ENCODE results near the gene BTBD9.

The BTBD9 gene

DNA sequence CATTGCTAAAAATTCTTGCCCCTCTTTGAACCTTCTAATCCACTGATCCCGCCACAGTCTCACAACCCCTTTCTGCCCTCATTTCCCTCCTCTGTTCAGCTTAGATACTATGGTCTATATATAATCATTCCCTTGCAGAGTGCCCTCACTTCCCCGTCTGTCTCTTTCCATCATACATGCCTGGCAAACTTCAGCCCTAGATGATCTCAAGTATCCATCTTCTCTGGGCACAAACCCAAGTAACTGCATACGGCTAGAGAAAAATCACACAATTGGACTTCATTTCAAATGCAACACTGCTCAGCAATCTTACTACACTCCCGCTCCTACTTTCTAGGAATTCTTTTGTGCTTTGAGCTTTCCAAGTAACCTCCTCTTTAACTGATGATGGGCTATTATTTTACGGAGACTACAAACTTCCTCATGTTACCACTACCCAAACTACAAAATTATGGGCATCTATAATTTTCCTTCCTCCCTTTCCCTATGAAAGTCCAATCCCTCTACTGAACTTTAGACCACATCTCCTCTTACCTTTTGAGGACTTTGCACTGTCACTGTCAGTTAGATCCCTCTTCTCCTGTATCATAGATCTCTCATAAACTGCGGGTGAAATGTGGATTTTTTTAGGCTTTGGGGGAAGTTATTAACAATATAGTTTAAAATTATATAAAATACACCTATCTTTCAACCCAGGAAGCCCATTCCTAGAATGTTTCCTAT lies 135.6 kb downstream of the BTBD9 start:
- no peak for DNase-seq

DNA sequence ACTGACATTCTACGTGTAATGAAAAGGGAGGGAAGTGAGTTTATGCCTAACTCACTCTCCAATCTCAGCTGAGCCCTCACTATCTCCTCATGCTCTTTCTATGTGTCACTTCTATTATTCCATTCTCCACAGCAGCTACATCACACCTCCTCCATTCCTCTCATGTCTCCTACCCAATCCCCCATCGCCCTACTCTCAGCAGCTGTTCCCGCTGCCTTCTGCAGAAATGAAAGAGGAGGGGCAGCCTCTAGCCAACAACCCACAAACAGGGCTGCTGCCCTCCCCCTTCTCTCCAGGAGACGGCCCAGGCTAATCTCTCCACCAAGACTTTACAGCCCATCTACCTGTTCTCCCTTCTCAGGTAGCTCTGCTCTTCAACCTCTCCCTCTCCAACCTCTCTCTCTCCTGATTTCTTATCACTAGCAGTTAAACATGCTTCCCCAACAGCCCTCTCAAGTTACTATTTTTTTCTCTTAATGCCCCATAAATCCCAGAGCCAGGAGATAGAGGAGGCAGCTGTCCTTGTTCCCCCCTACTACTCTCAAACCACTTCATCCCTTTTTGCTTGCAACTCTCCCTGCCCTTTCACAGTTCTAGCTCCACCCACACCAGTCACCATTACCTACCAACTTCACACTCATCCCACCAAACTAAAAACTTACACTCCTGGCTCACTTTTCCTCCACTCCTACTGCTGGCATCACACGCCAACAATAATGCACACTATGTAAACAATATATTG lies 136.5 kb downstream of the BTBD9 start:
- DNase-seq = no peak

DNA sequence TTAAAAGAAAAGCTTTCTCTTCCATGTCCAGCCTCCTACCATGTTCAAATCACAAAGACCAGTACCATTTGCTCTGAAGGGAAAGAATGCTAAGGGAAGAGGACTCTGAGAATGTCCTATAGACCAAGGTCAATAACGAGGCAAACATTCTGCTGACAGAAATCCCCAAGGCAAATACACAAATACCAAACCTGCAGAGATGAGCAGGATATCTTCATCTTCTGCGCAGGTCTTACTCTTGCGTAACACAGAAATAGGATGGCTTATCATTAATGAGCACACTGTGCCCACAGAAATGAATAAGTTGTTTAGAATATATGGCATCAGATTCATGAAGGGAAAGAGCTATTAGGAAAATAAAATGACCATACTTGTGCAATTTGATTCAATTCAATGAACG lies 137.3 kb downstream of the BTBD9 start:
- no peak for DNase-seq

DNA sequence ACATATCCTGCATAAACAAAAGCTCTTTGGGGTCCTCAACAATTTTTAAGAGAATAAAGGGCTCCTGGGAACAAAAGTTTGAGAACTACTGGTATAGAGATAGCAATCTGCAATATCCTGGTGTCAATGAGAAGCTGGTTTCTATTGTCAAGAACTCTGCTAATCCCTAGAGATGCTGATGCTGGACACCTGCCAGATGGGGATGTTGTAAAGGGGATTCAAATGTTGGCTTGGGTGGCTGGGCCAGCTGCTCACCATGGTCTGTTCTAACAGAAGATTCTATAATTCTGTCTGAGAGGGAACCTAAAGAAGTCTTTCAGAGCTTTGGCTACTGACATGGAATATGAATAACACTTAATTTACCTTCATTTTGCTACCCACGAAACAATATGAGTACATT lies 137.8 kb downstream of the BTBD9 start:
- DNase-seq = no peak

DNA sequence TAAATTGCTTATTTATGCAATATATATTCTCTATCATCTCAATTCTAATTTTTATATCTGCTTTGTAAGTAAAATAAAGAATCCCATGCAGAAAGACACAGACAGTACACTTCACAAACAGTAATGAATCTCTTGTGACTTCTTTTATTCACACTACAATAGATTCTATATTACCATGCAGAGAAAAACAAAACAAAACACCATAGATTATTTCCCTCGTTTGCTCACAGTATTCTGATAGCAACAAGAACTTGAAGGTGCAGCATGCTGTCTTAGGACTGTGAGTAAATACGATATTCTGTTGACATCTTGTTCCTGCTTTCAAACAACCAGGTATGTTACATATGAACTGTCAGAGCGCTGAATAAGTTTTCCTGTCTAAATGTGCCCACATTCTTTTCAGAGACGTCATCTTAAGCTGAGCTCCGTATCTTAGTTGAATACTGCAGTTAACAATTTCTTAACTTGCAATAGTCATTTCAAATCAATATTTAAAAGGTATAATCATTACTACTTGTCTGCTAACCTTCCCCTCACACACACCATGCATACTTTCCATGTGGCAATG lies 140.1 kb downstream of the BTBD9 start:
- no peak for DNase-seq

DNA sequence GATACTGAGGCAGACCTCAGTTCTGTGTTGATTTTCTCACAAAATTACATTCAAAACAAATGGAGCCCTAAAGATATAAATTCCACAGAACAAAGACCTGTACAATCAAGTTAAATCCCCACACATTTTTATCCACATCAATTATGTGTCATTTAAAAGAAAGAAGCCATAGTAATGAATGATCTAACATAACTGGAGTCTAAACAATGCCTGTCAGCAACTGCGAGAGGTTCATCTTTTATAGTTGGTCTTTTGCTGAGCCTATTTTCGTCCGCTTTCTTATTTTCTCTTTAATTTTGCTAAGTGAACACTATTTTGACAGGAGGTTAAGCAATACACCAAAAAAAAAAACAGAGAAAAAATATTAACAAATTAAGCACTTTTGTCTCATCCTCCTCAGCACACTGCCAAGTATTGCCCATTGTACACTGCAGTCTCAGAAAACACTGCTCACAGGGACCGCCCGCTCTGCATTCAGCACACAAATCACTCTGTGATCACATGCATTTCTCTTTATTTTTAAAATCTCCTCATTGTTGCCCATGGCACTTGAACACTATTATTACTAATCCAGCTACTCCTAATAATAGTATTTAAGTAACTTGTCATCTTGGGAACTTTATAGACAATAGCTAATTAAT lies 140.8 kb downstream of the BTBD9 start:
- DNase-seq = no peak

DNA sequence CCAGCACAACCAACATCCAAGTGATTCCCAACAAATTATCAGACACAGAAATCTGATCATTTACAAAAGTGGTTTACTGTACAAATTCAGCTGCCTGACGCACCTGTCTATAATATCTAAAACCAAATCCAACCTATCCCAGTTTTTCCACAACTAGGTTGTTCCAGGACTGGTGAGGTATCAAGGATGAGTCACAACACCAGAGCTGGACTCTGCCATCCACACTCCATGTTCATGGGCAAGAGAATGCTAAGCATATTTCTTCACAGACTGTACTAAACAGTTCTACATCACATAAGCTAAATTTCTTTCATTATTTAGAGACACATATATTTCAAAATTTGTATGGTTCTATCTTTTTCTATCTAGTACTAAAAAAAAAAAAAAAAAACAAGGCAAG lies 141.6 kb downstream of the BTBD9 start:
- DNase-seq = no peak

DNA sequence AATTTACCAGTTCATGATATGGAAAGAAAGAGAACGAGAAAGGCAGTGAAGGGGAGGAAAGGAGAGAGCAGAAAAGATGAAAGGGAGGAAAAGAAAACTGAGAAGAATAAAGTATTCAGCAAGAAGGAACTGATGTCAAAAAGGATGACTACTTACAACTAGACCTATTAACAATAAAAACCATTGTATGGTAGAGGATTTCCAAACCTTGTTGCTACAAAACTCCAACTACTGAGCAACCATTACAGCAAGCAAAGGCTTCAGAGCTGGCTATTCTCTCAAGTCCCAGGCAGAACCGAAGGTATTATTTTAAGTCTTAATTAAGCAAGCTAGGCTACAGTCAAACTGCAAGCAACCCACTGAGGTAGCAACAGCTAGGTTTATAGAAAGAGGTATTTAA lies 142.2 kb downstream of the BTBD9 start:
- no peak for DNase-seq

DNA sequence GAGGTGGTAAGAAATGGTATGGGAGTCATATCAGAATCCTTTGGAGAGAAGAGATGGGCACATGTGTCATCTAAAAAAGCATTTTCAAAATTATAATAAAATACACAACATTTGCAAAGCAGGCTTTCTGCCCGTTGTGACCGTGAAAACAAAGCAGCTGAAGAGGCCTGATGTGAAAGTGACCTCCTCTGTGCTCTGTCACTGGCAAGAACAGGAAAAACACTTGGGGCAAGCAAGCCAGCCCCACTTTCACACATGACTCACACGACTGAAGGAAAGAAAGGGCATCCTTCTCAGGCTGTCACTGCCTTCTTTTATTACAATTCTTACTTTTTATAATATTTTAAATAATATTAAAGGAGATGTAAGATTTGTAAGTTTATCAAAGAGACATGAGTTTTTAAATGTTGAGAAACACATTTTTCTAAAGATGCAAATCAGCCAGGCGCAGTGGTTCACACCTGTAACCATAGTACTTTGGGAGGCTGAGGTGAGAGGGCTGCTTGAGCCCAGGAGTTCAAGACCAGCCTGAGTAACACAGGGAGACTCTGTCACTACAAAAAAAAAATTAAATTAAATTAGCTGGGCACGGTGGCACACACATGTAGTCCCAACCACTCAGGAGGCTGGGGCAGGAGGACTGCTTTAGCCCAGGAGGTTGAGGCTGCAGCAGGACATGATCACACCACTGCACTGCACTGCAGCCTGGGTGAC lies 143.7 kb downstream of the BTBD9 start:
- no peak for DNase-seq

DNA sequence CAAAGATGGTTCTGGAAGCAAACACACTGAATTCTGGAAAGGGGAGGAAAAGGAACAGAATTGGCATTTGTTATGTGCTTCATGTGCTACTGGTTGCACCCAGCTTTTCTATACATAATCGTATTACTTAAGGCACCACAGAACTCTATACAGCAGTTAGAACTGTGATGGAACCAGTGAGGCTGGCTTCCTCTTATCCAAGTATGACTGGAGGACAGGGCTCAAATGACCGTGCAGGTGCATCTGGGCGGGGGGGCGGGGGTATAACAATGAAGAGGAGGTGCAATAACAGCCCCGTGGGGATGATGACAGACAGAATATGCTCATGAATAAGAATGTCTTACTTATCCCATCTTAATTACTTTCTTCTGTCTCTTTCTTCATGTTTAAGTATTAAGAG lies 144.2 kb downstream of the BTBD9 start:
- DNase-seq = no peak

DNA sequence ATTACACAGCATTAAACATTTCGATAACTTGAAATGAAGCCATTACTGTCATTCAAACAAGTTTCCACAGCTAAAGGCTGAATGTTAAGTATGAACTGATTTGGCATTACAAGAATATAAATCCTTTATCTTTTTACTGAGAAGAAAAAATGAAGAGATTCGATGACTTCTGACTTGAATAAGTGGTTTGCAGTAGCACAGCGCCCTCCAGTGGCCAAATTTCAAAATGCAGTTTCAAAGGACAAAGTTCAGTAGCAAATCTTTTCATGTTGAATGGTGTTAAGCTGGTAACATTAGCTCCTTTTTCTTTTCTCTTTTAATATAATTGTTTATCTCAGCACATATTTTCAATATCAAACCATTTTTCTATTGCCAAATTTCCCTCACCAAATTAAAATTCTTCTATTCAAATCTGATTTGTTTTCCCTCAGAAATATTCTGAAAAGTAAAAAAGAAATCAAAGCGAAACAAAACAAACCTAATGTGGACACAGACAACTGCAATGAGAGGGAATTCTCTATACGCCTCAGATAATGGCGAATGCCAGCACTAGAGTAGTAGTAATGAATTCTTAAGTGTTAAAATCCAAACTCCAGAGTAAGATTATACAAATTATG lies 145.7 kb downstream of the BTBD9 start:
- DNase-seq = peak; percentile 47

DNA sequence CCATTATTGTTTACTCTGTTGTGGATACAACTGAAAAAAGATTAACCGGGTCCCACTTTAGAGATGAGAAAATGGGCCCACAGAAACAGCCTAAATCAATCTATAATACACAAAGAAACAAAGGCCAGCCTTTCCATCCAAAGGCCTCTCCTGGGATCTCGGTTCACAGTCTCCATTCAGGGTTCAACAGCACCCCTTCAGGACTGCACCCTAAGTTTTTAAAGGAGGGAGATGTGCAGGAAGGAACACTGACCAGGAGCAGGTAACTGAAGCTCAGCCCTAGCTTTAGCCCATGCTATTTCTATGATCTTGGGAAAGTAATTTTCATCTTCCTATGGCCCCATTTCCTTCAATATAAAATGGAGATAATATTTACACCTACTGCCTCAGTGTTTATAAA lies 147.7 kb downstream of the BTBD9 start:
- DNase-seq = no peak

DNA sequence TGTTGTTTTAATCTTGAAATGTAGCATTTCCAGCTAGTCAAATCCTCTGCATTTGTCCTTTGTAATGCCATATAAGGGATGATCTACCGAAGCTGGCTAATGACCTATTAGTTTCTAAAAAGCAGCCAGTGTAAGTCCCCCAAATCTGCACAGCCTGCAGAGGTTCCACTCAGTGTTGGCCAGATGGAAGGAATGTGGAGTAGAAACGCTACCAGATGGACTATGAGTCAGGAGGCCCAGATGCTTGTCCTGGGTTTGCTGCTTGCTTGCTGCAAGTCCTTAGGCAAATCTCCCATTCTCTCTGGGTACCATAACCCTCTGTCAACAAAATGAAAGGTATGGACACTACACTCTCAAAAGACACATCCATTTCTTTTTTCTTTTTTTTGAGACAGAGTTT lies 149.8 kb downstream of the BTBD9 start:
- DNase-seq = no peak

DNA sequence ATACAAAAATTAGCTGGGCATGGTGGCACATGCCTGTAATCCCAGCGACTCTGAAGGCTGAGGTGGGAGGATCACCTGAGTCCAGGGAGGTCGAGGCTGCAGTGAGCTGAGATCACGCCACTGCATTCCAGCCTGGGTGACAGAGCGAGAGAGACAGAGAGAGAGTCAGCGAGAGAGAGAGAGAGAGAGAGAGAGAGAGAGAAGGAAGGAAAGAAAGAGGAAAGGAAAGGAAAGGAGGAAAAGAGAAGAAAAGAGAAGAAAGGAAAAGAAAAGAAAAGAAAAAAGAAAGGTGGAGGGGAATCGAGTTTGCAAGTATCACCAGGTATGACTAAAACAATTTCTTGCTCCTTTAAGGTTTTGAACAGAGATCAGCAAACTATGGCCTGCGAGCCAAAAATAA lies 152.3 kb downstream of the BTBD9 start:
- no peak for DNase-seq

DNA sequence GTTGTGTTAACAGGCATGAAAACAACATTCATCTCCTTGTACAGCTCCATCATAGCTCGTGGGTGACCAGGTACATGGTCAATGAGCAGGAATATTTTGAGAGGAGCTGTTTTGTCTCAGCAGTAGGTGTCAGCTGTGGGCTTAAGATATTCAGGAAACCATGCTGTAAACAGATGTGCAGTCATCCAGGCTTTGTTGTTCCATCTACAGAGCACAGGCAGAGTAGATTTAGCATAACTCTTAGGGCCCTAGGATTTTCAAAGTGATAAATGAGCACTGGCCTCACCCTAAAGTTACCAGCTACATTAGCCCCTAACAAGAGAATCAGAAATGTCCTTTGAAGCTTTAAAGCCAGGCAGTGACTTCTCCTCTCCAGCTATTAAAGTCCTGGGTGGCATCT lies 154.2 kb downstream of the BTBD9 start:
- DNase-seq = no peak

DNA sequence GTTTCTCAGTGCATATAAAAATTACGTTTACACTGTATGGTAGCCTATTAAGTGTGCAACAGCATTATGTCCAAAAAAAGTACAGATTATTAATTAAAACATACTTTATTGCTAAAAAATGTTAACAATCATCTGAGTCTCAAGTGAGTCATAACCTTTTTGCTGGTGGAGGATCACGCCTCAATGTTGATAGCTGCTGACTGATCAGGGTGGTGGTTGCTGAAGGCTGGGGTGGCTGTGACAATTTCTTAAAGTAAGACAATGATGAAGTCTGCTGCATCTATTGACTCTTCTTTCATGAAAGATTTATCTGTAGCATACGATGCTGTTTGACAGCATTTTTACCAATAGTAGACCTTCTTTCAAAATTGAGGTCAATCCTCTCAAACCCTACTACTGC lies 155.1 kb downstream of the BTBD9 start:
- DNase-seq = no peak

DNA sequence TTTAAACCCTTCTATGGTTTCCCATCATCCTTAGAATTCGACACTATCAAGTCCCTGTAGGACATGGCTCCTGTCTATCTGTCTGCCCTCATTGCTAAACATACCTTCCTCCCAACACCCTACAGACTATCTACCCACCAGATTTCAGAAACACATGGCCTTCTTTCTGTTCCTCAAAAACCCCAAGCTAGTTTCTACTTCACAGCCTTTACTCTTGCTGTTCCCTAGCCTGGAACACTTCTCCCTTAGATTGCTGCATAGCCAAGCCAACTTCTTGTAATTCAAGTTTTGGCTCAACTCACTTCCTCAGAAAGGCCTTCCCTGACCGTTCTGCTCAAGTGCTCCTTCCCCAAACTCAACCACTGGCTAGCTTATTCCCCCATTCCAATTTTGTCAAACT lies 156.2 kb downstream of the BTBD9 start:
- no peak for DNase-seq

DNA sequence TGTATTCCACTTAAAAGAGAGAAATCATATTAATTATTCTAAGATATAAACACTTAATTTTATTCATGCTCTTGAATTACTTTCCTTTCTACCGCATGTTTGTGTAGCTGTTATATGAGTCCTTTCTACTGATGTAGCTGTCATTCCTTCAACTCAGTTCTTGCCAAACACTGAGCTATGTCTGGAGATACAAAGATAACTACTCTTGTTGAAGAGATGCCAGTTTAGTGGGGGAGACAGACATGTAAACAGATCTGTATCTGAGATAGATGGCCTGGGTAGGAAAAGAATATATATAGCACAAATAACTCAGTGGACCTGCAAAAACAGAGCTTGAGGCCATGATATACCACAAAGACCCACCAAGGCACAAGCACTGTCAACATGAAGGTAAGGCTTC lies 157.3 kb downstream of the BTBD9 start:
- DNase-seq = no peak

DNA sequence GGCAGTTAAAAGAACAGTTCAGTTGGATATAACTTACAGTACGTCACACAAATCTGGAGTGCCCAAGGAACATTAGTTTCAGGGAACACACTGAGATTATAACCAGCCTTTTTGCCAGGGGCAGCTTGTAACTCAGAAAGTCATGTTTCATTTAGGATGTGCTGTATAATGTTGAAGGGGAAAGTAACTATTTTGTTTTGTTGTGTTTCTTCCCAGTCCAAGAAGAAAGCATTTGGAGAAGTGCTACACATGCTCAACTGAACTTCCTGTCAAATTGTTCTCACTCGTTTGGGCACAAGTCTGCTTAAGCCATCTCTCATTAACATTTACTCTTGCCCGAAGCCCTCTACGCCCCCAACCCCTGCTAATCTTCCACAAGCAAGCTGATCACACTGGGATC lies 157.9 kb downstream of the BTBD9 start:
- DNase-seq = no peak

DNA sequence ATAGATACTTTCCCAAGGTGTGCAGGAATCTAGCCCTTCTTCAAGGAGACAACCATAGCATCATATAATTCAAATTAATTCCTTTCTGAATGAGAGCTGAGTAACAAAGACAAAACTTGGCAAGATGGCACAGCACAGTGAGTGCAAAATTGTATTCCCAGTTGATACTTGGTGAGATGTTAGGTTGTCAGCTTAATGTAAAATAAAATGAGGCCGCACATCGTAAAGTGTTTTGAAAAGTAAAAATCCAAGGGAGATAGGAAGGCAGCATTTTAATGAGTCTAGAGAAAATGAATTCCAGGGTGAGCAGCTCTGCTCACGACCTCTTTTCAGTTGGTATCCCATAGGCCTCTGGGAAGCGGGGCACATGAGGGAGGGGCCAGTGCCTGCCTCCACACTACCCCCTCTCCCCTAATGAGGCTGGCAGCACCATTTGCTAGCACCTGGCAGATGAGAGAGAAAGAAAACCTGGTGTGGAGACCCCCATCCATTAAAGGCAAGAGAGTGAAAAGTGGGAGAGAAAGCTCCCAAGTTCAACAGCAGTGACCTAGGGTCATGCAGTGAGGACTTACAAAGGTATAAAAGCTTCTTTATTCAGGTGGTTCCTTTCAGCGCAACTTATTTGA lies 158.4 kb downstream of the BTBD9 start:
- no peak for DNase-seq

DNA sequence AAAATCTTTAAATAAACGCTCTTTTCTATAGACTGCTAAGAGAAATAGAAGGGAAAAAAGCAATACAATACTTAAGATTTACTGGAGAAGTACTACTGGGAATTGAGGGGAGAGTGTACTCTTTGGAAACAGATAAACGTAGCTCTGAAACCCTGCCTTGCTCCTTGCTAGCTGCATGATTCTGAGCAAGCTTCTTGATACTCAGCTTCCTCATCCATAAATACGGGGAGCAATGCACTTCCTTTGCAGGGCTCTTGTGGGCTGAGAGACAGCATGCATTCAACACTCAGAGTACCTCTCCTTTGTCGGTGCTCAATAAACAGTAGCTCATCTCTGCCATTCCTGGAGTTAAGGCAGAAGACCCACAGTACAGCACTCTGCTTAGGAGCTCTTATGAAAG lies 159.7 kb downstream of the BTBD9 start:
- DNase-seq = no peak

DNA sequence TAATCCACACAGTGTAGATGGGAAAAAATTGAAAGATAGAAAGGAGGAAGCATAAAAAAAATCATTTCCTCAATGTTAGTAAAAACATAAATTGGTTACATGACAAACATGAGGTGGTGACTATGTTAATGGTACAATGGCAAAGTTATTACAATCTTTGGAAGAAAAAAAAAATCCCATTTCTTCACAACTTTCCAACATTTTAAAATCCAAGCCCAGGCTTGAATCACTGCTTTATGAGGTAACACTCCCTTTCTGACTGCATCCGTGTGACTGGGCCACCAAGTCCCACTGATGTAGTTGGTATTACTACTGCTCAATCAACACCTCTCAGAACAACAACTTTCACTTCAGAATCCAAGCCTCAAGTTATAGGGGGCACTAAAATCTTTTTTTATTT lies 160.4 kb downstream of the BTBD9 start:
- no peak for DNase-seq

Data from central memory CD4-positive, alpha-beta T cell (primary cell).